ENCODE measurements around the gene CARD19.

DNA sequence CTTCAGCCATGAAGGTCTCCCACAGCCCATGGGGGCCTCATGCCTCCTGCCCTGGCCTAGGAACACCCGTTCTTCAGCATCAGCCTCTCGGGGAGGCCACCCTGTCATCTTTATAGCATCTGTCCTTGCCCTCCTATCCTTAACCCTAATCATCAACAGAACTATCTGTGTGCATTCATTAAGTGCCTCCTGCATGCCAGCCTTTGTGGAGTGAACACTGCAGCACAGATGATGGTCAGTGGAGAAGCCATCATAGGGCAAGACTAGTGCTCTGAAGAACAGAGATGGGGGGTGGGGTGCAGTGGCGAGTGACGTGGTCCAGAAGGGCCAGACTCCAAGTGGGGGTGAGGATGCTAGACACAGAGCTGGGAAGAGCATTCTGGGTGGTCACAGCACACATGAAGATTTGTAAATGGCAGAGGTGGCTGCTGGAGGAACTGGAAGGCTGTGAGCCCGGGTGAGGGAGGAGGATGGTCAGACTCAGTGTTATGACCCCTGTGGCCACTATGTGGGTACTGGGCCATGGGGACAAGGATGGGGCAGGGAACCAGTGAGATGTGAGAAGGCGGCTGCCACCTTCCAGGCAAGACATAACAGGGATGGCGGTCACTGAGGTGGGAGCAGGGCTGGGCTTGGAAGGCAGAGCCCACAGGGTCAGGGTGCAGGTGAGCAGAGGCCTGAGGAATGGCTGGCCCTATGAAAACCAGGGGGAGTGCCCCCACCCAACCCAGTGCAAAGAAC lies 3.6 kb upstream of the CARD19 start:
- TF ChIP-seq CTCF (IDR thresholded peaks at IDR 0.05) (no peak), POLR2AphosphoS5 (IDR thresholded peaks at IDR 0.05; ENCODE audit: insufficient read depth in 1 of 2, low read depth in 1 of 2) (no peak), POLR2A (IDR thresholded peaks at IDR 0.05) (no peak)
